A549 (cell line): Measurements from ENCODE around the gene ALX3.

ENCODE experiments used
- EP300 ChIP-seq, 2 experiments: fragments of >200 bp; sonication (Bioruptor Twin); formaldehyde crosslinking; IDR thresholded peaks; 2 replicates in 1 of 2; 3 replicates in 1 of 2; pipeline ENCODE4 v1.6.1; 2016 to 2017
- HOXA7 ChIP-seq: fragments of 250-450 bp; sonication (Bioruptor Pico); IDR thresholded peaks from 2 replicates; pipeline ENCODE4 v1.5.0; 2020; ENCODE audit warnings: mild to moderate bottlenecking, moderate library complexity
- MAZ ChIP-seq: fragments of 150-350 bp; IDR thresholded peaks from 2 replicates; pipeline ENCODE4 v1.6.1; 2014; ENCODE audit warnings: antibody characterized with exemption, low read depth, low read length, borderline replicate concordance
- MYC ChIP-seq: IDR thresholded peaks from 2 replicates; pipeline ENCODE4 v1.6.1; 2012; ENCODE audit warnings: mild to moderate bottlenecking, inconsistent platforms, low read length, improper control_type of control experiment, borderline replicate concordance
- POLR2A ChIP-seq: IDR thresholded peaks from 2 replicates; pipeline ENCODE4 v1.6.1; 2012; ENCODE audit warnings: mild to moderate bottlenecking, low read length
- TF ChIP-seq, protein P1 (sequence below): fragments of >200 bp; sonication (Bioruptor Twin); formaldehyde crosslinking; IDR thresholded peaks from 3 replicates; pipeline ENCODE4 v1.5.1; 2016

GRCh38 chr1:110055493-110056284, 14.8 kb downstream of the ALX3 start:
- TF ChIP-seq POLR2A (no peak), EP300 (IDR thresholded peaks at IDR 0.05) (no peak), MAZ (no peak), HOXA7 (CRISPR knock-in tag) (no peak), MYC (no peak)
- TF ChIP-seq, protein P1, sequence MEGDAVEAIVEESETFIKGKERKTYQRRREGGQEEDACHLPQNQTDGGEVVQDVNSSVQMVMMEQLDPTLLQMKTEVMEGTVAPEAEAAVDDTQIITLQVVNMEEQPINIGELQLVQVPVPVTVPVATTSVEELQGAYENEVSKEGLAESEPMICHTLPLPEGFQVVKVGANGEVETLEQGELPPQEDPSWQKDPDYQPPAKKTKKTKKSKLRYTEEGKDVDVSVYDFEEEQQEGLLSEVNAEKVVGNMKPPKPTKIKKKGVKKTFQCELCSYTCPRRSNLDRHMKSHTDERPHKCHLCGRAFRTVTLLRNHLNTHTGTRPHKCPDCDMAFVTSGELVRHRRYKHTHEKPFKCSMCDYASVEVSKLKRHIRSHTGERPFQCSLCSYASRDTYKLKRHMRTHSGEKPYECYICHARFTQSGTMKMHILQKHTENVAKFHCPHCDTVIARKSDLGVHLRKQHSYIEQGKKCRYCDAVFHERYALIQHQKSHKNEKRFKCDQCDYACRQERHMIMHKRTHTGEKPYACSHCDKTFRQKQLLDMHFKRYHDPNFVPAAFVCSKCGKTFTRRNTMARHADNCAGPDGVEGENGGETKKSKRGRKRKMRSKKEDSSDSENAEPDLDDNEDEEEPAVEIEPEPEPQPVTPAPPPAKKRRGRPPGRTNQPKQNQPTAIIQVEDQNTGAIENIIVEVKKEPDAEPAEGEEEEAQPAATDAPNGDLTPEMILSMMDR, result no peak
